GM10248 (cell line): ENCODE data around the gene WDR82.

Source experiments
- CTCF ChIA-PET: fragments of 300-600 bp; sonication (Branson Sonifier 250); formaldehyde crosslinking; extraction: SDS; loops from one replicate; lab custom pipeline; 2021; ENCODE audit warnings: antibody characterized with exemption; lab: Yijun Ruan, JAX
- POLR2A ChIA-PET: fragments of 350-650 bp; sonication (Branson Sonifier 250); formaldehyde crosslinking; extraction: SDS; loops from one replicate; lab custom pipeline; 2020; ENCODE audit warnings: antibody characterized with exemption; lab: Yijun Ruan, JAX
- DNase-seq: peaks from one replicate; pipeline ENCODE4 v3.0.0; 2012; ENCODE audit errors: extremely low spot score
- TF ChIP-seq, protein P1 (sequence below): IDR thresholded peaks from 2 replicates; pipeline ENCODE4 v1.5.1; 2012; ENCODE audit warnings: mild to moderate bottlenecking, low read depth; ENCODE audit errors: extremely low read depth, missing control alignments, control extremely low read depth

WDR82 gene

DNA sequence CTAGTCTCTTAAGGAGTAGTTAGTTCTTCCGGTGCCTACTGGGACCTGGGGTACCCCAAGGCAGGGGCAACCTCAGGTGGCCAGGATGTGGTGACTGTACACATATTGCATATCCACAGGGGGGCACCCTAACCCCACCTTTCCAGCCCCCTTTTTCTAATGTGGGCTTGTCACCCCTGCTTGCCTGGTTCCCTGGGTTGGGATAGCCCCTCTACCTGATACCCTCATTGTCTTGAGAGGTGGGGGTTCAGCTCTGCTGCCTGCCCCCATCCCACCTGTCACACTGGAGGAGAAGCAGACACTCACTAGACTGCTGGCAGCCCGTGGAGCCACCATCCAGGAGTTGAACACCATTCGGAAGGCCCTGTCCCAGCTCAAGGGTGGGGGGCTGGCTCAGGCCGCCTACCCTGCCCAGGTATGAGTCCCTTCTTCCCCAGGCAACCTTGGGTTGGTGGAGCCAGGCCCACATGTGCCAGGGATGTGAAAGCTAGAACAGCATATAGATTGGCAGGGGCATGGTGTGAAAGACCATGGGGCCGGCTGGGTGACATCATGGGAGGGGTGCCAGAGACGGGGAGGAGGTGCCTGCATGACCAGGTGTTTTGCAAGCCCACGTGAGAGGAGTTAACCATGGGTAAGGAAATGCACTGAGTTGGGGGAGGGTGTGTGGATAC is 13.2 kb upstream of the WDR82 start:
- CTCF ChIA-PET = interaction anchor here (0.6 to 18.3 kb wide), 21 partner anchors 9 to 155 kb away, joined by 3 to 290 read pairs (median 5); partner anchors contain the start of gene SEMA3G
- POLR2A ChIA-PET = no interaction called here
- DNase-seq = peak; percentile 76
- TF ChIP-seq, protein P1, sequence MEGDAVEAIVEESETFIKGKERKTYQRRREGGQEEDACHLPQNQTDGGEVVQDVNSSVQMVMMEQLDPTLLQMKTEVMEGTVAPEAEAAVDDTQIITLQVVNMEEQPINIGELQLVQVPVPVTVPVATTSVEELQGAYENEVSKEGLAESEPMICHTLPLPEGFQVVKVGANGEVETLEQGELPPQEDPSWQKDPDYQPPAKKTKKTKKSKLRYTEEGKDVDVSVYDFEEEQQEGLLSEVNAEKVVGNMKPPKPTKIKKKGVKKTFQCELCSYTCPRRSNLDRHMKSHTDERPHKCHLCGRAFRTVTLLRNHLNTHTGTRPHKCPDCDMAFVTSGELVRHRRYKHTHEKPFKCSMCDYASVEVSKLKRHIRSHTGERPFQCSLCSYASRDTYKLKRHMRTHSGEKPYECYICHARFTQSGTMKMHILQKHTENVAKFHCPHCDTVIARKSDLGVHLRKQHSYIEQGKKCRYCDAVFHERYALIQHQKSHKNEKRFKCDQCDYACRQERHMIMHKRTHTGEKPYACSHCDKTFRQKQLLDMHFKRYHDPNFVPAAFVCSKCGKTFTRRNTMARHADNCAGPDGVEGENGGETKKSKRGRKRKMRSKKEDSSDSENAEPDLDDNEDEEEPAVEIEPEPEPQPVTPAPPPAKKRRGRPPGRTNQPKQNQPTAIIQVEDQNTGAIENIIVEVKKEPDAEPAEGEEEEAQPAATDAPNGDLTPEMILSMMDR = peak; percentile 64

DNA sequence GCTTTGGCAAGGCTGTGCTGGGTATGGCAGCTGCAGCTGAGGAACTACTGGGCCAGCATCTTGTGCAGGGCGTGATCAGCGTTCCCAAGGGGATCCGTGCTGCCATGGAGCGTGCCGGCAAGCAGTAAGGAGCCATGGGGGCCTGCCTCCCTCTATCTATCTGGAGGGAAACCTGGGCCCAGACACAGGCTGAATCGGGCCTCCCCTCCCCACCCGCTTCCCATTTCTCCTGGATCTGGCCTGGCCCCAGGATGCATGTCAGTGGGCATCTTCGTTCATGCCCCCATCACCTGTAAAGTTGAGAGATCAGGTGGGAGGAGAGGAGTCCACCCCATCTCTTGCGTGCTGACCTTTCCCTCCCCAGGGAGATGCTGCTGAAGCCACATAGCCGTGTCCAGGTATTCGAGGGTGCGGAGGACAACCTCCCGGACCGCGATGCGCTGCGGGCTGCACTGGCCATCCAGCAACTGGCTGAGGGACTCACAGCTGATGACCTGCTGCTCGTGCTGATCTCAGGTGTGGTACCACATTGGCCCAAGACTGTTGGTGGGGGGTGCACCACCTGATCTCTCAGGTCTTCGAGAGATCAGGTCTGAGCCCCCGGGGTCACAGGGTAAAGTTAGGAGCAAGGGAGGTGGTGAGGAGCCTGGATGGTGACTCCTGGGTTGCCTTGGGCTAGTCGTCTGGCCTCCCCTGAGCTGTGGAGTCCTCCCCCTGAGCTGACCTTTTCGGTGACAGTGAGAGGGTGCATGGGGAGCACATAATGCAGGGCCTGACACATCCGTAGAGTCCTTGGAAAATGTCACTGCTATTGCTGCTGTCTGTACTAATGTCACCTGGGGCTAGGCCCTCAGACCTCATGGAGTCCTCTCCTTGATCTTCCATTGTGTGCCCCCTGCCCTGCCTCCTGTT is 12.4 kb upstream of the WDR82 start:
- ChIA-PET CTCF (interaction anchor here (0.8 to 18.3 kb wide), 18 partner anchors 10 to 348 kb away, joined by 3 to 290 read pairs (median 6); partner anchors contain the start of gene SEMA3G), POLR2A (no interaction called here)
- DNase-seq = no peak
- TF ChIP-seq, protein P1 = no peak

DNA sequence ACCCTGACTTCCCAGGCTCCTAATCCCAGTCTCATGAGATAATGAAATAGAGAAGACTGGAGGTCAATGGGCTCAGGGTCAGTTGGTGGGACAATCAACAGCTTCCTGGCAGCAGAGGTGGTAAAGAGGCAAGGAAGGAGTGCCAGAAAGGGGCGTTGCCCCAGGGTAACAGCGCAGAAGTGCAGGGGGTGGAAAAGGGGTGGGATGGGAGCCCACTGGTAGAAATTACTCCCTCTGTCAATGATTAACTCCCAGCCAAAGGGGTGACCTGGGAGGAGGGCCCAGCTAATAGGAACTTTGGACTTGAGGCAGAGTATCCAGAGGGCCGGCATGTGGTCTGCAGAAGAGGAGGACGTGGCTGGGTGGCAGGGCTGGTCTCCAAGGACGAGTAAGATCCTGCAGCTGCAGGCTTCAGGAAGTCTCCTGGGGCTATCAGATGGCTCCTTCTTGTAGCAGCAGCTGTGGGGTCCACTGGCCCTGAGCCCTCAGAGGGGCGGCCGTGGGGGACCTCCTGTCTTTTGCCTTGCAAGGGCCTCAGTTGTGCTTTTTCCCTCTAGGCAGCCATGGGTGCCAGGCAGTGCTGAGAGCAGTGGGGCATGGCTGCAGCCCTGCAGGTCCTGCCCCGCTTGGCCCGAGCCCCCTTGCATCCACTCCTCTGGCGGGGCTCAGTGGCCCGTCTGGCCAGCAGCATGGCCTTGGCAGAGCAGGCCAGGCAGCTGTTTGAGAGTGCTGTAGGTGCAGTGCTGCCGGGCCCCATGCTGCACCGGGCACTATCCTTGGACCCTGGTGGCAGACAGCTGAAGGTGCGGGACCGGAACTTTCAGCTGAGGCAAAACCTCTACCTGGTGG is 11.5 kb upstream of the WDR82 start:
- POLR2A ChIA-PET = interaction anchor here (1.5 kb wide), 1 partner anchor 13 kb away, joined by 4 read pairs; no protein-coding TSS in a partner anchor
- no peak for DNase-seq
- TF ChIP-seq, protein P1 = no peak
- CTCF ChIA-PET = interaction anchor here (0.9 to 18.3 kb wide), 15 partner anchors 11 to 347 kb away, joined by 3 to 290 read pairs (median 8); partner anchors contain the start of genes SEMA3G and WDR82

DNA sequence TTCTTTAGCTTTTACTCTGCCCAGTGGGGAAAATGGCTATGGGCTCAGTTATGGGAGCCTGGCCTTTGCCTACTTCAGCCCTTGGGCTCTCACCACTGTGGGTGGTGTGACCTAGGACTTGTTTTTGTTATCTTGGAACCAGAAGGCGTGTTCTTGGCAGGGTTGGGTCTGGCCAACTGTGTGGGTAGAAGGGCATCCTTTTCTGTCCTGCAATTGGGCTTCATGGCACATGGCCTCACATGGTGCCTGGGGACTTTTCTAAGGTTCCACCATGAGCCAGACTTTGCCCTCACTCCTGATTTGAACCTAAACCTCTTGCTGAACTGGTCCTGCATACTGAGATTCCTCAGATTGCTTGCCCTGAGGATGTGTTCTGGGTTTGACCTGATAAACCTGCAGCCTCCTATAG is 10.9 kb upstream of the WDR82 start:
- DNase-seq = no peak
- CTCF ChIA-PET = interaction anchor here (1.0 to 18.3 kb wide), 10 partner anchors 8 to 157 kb away, joined by 3 to 290 read pairs (median 6); partner anchors contain the start of genes SEMA3G and WDR82
- TF ChIP-seq, protein P1 = no peak
- POLR2A ChIA-PET = interaction anchor here (1.3 to 1.5 kb wide), 2 partner anchors 11 to 12 kb away, joined by 3 to 4 read pairs; partner anchors contain the start of gene WDR82

DNA sequence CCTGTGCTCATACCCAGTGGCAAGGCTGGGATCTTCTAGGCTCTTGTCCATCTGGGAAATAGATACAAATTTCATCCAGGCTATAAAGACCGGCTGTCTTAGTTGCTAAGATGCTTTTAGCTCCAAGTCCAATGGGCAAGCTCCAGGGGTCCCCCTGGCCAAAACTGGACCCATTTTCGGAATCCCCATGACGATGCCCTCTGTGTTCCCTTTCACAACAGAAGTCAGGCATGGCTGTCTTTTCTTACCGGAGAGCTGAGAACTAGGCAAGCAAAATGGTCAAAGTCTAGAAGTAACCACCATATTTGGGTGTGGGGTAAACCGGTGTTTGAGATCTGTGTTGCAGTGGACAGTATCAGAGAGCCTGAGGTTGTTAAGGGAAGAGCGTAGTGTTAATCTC is 10.2 kb upstream of the WDR82 start:
- DNase-seq = no peak
- TF ChIP-seq, protein P1 = no peak
- POLR2A ChIA-PET = interaction anchor here (1.3 to 1.5 kb wide), 2 partner anchors 10 to 12 kb away, joined by 3 to 4 read pairs; partner anchors contain the start of gene WDR82
- CTCF ChIA-PET = interaction anchor here (1.0 to 18.3 kb wide), 10 partner anchors 8 to 158 kb away, joined by 3 to 290 read pairs (median 6); partner anchors contain the start of genes SEMA3G and WDR82
